Body of pancreas (tissue), 4 donors: ENCODE measurements around the gene SERPINB6.

Experiments used
- CTCF ChIP-seq, 7 experiments: fragments of 450-650 bp in 4 of 7; fragments of 200-600 bp in 3 of 7; sonication (generic) in 3 of 7; IDR thresholded peaks; one replicate each; pipeline ENCODE4 v1.5.1; 2016 to 2019; ENCODE audit warnings: antibody characterized with exemption in 7 of 7
- POLR2A ChIP-seq, 3 donors: fragments of 450-650 bp; IDR thresholded peaks; one replicate each; pipeline ENCODE4 v1.6.1; 2016; ENCODE audit warnings: antibody characterized with exemption in 3 of 3, mild to moderate bottlenecking in 2 of 3

- TF ChIP-seq POLR2A (IDR thresholded peaks at IDR 0.05) (no peak), CTCF (IDR thresholded peaks at IDR 0.05) (no peak)
Measured at GRCh38 chr6:3007571-3007970, 36.2 kb upstream of the SERPINB6 start.
